ENCODE data around the gene ITIH2.

ITIH2 gene

DNA sequence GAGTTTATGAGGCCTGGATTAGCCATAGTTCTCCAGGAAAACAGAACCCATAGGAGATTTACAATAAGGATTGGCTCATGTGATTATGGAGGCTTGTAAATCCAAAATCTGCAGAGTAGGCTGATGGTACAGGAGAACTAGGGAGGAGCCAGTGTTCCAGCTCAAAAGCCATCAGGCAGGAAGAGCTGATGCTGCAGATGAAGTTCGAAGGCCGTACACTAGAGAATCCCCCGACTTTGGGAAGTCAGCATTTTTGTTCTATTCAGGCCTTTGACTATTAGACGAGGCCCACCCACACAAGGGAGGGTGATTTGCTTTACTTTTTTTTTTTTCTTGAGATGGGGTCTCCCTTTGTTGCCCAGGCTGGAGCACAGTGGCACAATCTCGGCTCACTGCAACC, 47.1 kb downstream of the ITIH2 start:
- no peak overlapping the region for H3K4me3 ChIP-seq (ENCODE audit: low read depth, low read length)
- DNase-seq (ENCODE audit: low read depth) = no peak
- TF ChIP-seq, protein P1, sequence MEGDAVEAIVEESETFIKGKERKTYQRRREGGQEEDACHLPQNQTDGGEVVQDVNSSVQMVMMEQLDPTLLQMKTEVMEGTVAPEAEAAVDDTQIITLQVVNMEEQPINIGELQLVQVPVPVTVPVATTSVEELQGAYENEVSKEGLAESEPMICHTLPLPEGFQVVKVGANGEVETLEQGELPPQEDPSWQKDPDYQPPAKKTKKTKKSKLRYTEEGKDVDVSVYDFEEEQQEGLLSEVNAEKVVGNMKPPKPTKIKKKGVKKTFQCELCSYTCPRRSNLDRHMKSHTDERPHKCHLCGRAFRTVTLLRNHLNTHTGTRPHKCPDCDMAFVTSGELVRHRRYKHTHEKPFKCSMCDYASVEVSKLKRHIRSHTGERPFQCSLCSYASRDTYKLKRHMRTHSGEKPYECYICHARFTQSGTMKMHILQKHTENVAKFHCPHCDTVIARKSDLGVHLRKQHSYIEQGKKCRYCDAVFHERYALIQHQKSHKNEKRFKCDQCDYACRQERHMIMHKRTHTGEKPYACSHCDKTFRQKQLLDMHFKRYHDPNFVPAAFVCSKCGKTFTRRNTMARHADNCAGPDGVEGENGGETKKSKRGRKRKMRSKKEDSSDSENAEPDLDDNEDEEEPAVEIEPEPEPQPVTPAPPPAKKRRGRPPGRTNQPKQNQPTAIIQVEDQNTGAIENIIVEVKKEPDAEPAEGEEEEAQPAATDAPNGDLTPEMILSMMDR (IDR thresholded peaks at IDR 0.05; ENCODE audit: insufficient read depth, low read depth, low read length, missing control alignments) = no peak

DNA sequence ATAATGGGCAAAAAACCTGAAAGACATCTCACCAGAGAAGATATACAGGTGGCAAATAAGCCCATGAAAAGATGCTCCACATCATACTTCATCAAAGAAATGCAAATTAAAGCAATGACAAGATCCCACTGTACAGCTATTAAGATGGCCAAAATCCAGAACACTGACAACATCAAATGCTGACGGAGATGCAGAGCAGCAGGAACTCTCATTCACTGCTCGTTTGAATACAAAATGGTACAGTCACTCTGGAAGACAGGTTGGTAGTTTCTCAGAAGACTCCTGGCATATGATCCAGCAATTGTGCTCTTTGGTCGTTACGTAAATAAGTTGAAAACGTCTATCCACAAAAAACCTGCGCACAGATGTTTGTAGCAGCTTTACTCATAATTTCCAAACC, 49.1 kb downstream of the ITIH2 start:
- DNase-seq (ENCODE audit: low read depth) = no peak
- H3K4me3 ChIP-seq (ENCODE audit: low read depth, low read length) = no peak overlapping the region
- TF ChIP-seq, protein P1 (IDR thresholded peaks at IDR 0.05; ENCODE audit: insufficient read depth, low read depth, low read length, missing control alignments) = no peak

DNA sequence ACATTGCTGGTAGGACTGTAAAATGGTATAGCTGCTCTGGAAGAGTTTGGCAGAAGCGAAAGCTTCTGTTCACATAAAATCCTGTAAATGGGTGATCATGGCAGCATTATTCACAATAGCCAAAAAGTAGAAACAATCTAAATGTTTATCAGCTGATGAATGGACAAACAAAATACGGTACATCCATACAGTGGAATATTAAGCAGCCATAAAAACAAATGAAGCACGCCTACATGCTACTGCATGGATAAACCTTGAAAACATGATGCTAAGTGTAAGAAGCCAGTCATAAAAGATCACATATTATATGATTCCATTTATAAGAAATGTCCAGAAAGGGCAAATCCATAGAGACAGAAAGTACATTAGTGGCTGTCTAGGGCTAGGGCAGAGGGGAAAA, 52.0 kb downstream of the ITIH2 start:
- TF ChIP-seq, protein P1 (IDR thresholded peaks at IDR 0.05; ENCODE audit: insufficient read depth, low read depth, low read length, missing control alignments) = no peak
- no peak for DNase-seq (ENCODE audit: low read depth)

GRCh38 chr10:7756360-7756992, 53.4 kb downstream of the ITIH2 start:
- TF ChIP-seq, protein P1 (IDR thresholded peaks at IDR 0.05; ENCODE audit: insufficient read depth, low read depth, low read length, missing control alignments) = peak; percentile 41
- no peak overlapping the region for H3K4me3 ChIP-seq (ENCODE audit: low read depth, low read length)
- DNase-seq (ENCODE audit: low read depth) = peak; percentile 37

More for the DNA sequence above, 52.0 kb downstream of the ITIH2 start:
- H3K4me3 ChIP-seq (ENCODE audit: low read depth, low read length) = no peak overlapping the region

GRCh38 chr10:7763929-7764328, 60.8 kb downstream of the ITIH2 start:
- TF ChIP-seq, protein P1 (IDR thresholded peaks at IDR 0.05; ENCODE audit: insufficient read depth, low read depth, low read length, missing control alignments) = no peak
- no peak for DNase-seq (ENCODE audit: low read depth)
- no peak overlapping the region for H3K4me3 ChIP-seq (ENCODE audit: low read depth, low read length)

DNA sequence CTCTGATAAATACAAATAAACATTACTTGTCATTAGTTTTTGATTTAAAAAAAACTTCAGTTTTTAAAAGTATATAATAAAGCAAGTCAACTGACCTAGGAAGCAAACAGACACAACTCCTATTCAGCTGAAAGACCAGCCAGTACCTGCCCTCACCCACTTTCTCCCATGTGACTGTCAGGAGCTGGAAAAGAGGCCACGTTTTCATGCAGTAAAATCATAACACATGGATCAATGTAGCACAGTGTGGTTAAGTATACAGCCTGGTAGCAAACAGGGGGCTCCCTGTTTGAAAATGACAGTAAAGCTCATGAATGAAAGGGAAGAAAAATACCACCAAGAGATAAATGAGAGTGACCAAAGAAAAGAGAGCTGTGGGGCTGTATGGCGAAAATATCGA, 63.1 kb downstream of the ITIH2 start:
- no peak overlapping the region for H3K4me3 ChIP-seq (ENCODE audit: low read depth, low read length)
- DNase-seq (ENCODE audit: low read depth) = no peak
- TF ChIP-seq, protein P1 (IDR thresholded peaks at IDR 0.05; ENCODE audit: insufficient read depth, low read depth, low read length, missing control alignments) = no peak

DNA sequence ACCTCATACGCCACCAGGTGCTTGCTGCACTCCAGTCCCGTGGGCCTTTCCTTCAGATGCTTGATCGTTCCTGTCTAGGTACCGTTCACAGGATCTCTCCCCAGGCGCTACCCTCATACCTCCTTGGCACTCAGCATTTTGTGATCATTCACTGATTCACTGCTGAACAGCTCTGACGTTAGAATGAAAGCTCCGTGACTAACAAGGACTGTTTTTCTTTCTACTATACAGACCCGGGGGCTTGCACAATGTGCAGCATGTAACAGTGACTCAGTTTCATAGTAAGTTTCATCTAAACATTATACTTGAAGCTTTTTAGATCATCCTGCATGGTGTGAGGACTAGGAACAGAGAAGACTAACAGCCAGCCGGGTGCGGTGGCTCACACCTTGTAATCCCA, 64.1 kb downstream of the ITIH2 start:
- no peak for DNase-seq (ENCODE audit: low read depth)
- TF ChIP-seq, protein P1 (IDR thresholded peaks at IDR 0.05; ENCODE audit: insufficient read depth, low read depth, low read length, missing control alignments) = no peak
- H3K4me3 ChIP-seq (ENCODE audit: low read depth, low read length) = no peak overlapping the region
